GM21528 (cell line): ENCODE data around the gene PTAR1.
"Not testable (repeated sequence)": the region's sequence is repeated elsewhere in the genome, so short reads cannot be mapped to it uniquely, and the experiment has no call there.

Source experiments
- ATAC-seq: cut with Tn5 transposase; IDR thresholded peaks from one replicate; pipeline ENCODE4 v1.9.1; 2021; ENCODE audit warnings: mild to moderate bottlenecking, moderate library complexity; ENCODE audit not compliant: unreplicated experiment, low FRiP score

The PTAR1 gene, protein sequence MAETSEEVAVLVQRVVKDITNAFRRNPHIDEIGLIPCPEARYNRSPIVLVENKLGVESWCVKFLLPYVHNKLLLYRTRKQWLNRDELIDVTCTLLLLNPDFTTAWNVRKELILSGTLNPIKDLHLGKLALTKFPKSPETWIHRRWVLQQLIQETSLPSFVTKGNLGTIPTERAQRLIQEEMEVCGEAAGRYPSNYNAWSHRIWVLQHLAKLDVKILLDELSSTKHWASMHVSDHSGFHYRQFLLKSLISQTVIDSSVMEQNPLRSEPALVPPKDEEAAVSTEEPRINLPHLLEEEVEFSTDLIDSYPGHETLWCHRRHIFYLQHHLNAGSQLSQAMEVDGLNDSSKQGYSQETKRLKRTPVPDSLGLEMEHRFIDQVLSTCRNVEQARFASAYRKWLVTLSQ

DNA sequence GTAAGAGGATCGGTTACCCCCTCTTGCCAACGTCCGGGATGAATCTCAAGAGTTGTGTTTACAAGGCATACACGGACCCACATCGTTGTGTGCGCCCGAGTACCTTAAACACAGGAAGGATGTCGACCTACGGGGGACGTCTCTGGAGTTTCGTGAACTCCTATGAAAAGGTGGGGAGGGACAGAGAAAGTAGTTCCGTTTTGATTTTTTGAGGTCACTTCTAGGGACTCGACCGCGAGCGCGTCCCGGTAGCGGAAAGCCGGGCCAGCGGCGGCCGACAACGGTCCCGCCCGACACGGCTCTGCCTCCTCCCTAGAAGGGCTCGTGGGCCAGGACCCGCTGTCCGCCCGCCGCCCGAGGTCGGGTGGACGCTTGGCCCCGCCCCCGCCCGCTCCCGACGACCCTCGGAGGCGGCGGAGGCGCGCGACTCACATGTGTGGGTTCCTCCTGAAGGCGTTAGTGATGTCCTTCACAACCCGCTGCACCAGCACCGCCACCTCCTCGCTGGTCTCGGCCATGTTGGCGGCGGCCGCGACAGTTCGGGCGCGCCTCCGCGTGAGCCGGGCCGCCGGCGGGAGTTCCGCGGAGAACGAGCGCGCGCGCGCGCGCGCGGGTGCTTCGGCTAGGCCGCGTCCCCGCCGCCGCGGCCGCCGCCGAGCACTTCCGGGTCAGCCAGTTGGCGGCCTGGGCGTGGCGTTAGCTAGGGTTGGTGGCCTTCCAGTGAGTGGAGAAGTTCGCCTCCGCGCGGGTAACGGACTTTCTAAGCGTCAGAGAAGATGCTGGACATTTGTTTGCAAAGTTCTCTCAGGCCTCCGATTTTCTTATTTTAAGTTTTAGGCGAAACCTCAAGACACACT is at the start of gene PTAR1:
Gene PTAR1 (minus strand): TSS at position 591 of the 857 bp plus-strand sequence. CDS start 73 bp downstream, at position 518.
- ATAC-seq, result peak; percentile 91

DNA sequence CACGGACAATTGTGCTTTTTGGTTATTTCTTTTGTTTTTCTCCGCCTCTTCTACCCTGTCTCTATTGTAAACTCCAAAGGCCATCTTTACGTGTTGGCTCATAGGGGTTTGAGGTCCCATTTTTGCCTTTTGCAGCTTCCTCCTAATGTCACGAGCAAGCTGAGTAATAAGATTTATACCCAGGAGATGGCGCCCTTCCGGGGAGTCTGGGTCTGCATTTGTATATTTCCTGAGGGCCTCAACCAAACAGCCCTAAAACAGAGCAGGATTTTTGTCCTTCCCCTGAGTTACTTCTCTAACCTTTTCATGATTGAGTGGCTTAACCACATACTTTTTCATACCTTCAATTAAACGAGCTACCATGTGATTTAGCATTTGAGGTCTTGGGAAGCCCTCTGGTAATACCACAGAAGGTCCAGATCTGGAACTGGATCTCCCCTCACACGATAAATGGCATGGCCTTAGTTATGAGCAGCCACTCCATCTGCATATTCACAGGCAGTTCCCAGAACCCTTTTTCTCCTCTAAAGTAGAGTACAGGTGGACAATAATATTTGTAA is 49.6 kb upstream of the PTAR1 start:
- ATAC-seq, result no peak

DNA sequence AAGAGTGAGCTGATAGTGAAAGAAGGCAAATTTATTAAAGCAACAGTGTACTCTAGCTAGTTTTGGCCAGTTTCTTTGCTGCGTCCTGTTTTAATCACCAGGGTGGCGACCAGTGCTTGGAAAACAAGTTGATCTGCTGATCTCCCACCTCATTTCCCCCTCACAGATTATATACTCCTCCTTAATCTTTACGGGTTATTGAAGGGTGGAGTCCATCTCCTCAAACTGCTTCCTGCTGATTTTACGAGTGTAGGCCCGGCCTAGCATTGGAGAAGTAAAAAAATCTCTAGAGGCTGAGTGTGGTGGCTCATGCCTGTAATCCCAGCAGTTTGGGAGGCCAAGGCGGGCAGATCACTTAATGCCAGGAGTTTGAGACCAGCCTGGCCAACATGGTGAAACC is 46.8 kb upstream of the PTAR1 start:
- no peak for ATAC-seq

DNA sequence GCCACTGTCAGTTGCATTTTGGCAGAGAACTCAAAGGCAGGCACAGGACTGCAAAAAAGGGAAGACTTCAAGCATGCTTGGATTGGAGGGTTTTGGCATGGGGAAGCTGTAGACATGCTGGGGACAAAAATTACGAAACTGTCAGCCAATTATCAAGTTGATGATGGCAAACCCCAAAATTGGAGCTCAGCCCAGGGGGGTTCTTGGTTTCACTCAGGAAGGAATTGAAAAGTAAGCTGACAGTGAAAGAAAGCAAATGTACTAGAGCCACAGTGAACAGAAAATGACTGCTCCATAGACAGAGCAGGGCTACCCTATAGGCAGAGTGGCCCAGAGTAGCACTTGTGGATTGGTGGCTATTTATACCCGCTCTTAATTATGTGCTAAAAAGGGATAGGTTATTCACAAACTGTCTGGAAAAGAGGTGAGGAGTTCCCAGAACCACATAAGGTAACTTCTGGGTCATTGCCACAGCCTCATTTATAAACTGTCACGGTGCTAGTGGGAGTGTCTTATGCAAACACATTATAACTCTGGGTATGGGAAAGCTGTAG is 46.2 kb upstream of the PTAR1 start:
- no peak for ATAC-seq

DNA sequence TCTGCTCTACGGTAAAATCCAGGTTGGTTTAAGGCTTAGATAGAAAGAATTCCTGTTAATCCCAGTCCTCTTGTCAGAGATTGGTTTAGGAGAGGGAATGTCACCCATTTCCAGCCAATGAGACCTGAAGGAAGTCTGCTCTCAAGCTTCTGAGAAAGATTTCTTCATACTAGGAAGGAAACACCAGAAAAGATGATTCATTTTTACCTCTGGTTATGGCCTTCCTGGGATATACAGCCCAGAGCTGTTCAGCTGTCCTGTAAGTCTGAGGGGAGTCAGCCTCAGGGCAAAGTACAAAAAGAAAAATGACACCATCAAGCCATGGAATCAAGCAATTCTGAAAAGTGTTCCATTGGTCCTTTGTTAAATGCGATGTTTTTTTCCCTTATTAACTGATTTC is 42.2 kb upstream of the PTAR1 start:
- no peak for ATAC-seq

DNA sequence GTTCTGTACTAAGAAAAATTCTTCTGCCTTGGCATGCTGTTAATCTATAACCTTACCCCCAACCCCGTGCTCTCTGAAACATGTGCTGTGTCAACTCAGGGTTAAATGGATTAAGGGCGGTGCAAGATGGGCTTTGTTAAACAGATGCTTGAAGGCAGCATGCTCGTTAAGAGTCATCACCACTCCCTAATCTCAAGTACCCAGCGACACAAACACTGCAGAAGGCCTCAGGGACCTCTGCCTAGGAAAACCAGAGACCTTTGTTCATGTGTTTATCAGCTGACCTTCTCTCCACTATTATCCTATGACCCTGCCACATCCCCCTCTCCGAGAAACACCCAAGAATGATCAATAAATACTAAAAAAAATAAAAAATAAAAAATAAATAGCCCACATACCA is 40.2 kb upstream of the PTAR1 start:
- ATAC-seq, result not testable (repeated sequence)

DNA sequence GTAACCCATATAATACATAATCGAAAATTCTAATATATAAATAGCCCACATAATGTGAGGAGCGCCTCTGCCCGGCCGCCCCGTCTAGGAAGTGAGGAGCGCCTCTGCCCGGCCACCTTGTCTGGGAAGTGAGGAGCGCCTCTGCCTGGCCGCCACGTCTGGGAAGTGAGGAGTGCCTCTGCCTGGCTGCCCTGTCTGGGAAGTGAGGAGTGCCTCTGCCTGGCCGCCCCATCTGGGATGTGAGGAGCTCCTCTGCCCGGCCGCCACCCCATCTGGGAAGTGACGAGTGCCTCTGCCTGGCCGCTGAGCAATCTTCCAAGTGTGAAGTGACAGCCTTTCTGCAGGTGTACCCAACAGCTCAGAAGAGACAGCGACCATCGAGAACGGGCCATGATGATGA is 39.7 kb upstream of the PTAR1 start:
- not testable (repeated sequence) for ATAC-seq

DNA sequence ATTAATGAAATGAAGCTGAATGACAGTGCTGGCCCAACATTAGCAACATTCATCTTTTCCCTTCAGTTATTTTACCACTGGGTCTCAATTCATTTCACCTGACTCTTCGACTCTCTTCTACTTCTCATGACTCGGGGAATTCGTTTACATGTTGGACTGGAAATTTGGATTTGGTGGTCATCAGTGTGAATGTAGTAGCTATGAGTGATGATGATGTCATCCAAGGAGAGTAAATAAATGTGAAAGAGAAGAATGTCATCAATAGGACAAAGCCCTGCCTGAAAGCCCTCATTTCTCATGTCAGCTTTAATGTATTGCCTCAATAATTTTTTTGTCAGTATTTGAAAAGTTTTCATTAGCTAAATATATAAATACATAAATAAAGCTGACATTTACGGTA is 38.9 kb upstream of the PTAR1 start:
- no peak for ATAC-seq

DNA sequence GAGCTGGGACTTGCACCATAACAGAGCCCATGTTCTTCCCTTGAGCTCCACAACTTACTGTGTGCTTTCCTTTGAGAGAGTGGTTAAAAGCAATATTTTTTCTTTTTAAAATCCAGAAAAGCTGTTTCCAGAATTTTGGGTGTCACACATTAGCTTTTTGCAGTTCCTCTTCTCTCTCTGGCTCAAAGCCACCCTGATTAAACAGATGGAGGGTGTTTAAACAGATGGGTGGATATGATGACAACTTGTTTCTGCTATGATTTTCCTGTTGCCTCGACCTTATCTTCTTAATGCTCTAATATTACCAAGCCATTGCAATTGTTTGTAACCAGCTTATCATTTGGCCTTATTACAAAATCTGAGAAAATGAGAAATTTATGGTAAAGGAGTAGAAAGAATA is 37.9 kb upstream of the PTAR1 start:
- ATAC-seq, result no peak

DNA sequence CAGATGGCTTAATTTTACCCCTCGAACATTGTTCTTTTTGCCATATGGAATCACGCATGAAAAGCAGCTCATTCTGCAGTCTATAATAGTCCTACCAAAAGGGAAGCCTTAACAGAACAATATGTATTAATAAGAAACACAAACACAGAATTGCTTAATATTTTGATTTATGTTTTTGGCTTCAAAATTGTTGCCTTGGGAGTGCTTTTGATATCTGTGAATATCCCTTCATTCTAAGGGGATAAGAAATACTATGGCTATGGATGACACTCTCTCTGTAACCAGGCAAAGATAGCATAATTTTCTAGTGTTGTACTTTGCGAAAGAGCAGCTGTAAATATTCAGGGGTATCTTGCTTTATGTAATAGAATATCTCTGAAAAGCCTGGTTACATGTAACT is 34.5 kb upstream of the PTAR1 start:
- ATAC-seq, result no peak

DNA sequence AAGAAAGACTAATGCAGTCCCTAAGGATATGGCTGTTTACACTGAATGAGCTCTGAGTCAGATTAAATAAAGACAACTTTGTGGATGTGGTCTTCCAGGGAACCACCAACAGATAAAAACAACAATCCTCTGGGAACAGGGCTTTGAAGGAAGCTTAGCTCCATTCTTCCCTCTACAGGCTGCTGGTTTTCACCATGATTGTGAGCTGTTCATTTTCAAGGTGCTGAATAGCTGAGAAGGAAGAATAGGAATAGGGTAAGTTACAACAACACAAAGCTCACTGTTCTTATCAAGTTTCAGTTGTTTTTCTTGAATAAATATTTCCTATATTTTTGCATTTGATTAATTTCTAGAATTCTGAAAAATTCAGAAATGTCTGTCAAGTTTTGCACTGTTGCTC is 25.9 kb upstream of the PTAR1 start:
- no peak for ATAC-seq

DNA sequence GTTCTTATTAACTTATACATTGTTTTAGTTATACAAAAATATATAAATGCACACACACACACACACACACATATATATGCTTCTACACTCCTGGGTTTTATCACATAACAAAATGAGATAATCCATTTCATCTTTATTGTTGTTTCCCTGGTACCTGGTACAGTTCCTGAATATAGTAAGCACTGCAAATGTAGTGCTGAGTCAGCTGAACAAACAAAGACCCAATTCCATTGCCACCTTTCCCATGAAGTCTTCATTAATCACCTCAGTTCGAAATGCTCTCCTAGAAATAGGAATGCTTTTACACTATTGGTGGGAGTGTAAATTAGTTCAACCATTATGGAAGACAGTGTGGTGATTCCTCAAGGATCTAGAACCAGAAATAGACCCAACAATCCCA is 13.4 kb upstream of the PTAR1 start:
- ATAC-seq, result no peak

DNA sequence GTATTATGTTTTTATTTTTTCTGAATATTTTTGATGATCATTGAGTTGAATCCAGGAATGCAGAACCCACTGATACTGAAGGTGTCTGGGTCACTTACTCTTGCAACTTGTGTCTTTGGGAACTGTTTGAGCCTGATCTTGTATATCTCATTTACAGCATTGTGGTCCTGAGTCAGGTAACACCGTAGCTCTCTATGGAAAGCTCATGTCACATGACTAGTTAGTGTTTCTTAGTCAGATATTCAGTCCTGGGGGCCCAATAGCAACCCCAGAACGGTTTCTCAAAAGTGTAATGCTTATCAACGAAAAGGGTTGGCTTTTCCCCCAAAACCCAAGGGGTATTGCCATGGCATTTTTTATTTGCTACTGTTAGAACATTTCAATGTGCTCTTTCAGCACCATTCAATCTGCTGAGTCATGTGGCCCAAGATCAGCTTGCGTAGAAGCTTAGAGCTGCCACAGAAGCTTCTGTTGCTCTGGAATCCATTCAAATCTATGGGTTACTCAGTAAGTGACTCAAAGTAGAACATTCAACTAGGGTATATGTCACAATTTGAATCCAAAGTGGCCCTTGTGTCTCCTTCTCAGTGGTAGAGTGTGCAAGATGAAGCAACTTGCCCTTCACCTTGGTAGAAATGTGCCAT is 12.1 kb upstream of the PTAR1 start:
- ATAC-seq, result no peak

DNA sequence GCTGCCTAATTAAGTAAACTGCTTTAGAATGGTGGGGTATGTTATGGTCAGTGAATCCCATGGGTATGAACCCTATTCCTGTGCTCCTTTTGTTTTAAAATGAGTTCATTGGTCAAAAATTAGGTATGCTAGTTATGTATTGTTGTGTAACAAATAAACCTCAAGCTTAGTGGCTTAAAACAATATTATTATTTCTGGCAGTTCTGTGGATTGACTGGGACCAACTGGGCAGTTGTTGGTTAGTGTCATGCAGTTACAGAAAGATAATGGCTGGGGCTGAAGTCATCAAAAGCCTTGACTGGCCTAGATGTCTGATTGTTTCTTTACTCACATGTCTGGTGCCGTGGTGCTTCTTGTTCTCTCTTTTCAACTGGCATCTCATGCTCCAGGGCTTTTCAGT is 8.9 kb upstream of the PTAR1 start:
- ATAC-seq, result no peak

DNA sequence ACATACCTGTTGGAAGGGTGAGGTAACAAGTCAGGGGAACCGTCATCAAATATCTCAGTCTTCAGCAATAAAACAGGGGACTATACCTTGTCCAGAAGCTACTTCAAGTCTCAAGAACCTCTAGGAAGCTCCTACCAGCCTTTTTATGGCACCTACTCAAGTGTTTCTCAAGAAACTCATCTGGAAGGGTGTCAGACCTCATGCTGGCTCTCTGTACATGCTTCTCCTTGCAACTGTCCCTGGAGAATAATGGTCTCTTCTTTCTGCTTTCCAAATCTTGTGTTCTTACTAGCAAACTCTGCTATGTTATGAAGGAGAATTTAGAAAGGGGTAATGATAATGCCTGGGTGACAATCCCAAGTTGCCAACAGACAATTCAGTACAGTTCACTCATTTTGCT is 8.3 kb upstream of the PTAR1 start:
- ATAC-seq, result no peak

DNA sequence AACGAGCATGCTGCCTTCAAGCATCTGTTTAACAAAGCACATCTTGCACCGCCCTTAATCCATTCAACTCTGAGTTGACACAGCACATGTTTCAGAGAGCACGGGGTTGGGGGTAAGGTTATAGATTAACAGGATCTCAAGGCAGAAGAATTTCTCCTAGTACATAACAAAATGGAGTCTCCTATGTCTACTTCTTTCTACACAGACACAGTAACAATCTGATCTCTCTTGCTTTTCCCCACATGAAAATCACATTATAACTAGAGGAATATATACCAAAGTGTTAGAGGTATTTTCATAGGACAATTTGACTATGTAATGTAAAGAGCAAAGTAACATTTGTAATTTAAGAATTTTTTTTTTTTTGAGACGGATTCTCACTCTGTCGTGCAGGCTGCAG is 4.1 kb upstream of the PTAR1 start:
- ATAC-seq, result not testable (repeated sequence)

DNA sequence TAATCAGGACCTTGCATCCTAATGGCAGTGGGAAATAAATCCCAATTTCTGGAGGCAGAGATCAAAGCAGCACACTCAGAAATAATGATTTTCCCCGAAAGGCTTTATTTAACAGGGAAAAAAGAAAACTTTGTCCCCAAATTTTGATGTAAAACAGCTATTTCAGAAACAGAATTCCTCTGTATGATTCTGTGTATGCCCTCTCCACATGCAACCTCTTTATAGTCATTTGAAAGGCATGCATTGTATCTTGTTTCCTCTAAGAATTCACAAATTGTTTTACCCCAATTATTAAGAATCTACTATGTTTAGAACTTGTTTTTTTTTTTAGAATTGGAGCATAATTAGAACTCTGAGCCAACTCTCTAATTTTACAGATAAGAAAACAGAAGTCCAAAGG is 2.7 kb upstream of the PTAR1 start:
- no peak for ATAC-seq

DNA sequence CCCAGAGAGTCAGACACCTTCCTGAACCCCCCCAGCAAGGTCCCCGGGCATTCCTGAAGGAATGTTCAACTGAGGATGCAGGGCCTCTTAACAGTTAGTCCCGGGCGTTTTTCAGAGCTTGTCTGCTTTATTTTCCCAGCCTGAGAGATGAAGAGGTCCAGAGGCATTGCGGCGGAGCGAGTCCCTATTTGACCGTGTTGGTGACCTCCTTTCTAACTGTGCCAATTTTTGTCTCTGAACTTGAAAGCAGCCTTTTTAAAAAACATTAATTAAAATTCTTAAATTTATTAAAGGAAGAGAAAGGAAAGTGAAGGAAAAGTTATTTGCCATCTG is 433 bp upstream of the PTAR1 start:
- no peak for ATAC-seq

DNA sequence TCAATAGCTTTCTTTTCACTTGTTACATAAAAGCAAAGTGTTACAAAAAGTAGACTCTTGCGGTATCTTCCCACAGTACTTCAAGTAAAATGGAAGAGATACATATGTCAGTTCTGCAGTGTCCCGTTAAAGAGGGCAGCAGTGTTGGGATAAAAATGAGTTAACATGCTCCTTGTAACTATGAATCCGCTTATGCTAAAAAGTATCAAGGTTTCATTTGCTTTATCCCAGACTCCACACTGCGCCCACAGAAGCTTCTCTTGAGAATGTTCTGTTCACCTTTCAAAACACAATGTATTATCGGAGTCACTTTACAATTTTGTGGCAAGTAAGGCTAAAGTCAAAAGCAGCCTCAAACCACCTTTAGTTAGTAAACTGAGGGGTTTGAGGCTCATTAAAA is 790 bp downstream of the PTAR1 start:
- ATAC-seq, result peak; percentile 5

DNA sequence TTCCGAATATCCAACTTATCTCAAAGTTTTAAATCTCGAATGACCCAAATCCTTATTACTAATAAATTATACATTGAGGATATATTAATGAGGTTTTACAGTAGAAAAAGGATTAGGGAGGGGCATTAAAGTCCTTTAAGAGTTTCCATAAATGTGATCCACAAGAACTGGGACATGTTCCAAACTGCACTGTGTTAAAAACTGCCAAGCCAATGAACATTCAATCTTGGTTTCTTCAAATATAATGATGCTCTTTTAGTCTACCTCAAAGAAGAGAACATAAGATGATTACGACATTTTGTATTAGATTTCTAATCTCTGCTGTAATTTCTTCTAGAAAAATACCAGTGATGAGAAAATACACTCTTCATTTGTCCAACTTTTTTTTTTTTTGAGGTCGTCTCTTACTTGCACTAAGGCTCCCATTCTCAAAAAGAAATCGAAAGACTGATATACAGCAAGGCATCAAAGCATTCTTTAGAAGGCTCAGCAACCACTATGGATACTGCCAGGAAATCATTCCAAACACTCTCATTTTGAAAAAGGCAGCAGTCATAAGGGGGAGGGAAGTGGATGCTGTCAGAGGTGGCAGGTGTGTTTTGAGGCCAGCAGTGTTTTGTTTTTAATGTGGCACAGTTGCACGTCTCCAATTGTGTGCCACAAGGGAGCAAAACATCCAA is 1.7 kb downstream of the PTAR1 start:
- no peak for ATAC-seq
